ENCODE results near the gene PIGQ.

PIGQ gene

GRCh38 chr16:619476-620100, 49.8 kb downstream of the PIGQ start:
- H3K4me3 ChIP-seq = no peak overlapping the region
- peak overlapping the region in 1 of 21 experiments; percentile 18 for H3K27ac ChIP-seq

DNA sequence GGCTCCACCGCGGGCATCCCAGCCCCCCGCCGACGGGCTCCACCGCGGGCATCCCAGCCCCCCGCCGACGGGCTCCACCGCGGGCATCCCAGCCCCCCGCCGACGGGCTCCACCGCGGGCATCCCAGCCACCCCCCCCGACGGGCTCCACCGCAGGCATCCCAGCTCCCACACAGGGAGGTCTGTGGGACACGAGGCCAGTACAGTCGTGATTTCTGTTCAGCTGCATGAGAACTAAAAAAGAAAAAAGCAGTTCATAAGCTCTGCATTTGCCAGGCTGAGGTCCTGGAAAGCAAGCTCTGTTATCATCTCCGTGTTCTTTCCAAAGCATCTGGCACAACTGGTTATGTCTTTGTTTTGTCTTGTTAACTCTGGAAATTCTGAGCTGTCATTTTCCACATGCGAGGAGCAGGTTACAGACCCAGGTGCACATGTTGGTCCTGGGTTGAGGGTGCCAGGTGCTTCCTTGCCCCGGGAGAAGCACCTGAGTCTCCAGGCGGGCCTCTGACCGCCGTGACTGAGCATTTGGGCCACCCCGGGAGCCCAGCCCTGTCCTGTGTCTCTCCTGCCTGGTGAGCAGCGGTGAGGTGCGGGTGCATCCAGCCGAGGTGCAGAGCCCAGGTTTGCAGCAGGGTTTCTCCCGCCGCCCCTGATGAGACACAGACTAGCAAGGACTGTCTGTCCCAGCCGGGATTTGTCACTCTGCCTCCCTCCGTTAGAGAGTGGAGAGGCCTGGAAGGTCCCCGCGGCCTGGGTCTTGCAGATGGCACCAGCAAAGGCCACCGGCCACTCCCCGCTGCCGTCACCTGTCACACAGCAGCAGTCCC, 51.1 kb downstream of the PIGQ start:
- peak overlapping the region in 6 of 21 experiments; percentile 7 to 52 (median 34) for H3K27ac ChIP-seq
- no peak overlapping the region for H3K4me3 ChIP-seq

GRCh38 chr16:621526-622105, 51.8 kb downstream of the PIGQ start:
- H3K27ac ChIP-seq = peak overlapping the region in 8 of 21 experiments; percentile 7 to 52 (median 34)
- no peak overlapping the region for H3K4me3 ChIP-seq

GRCh38 chr16:622920-623280, 53.1 kb downstream of the PIGQ start:
- Histone ChIP-seq H3K4me3 (no peak overlapping the region), H3K27ac (peak overlapping the region in 8 of 21 experiments; percentile 3 to 56 (median 30))

GRCh38 chr16:624526-625070, 54.8 kb downstream of the PIGQ start:
- Histone ChIP-seq H3K27ac (no peak overlapping the region), H3K4me3 (no peak overlapping the region)

DNA sequence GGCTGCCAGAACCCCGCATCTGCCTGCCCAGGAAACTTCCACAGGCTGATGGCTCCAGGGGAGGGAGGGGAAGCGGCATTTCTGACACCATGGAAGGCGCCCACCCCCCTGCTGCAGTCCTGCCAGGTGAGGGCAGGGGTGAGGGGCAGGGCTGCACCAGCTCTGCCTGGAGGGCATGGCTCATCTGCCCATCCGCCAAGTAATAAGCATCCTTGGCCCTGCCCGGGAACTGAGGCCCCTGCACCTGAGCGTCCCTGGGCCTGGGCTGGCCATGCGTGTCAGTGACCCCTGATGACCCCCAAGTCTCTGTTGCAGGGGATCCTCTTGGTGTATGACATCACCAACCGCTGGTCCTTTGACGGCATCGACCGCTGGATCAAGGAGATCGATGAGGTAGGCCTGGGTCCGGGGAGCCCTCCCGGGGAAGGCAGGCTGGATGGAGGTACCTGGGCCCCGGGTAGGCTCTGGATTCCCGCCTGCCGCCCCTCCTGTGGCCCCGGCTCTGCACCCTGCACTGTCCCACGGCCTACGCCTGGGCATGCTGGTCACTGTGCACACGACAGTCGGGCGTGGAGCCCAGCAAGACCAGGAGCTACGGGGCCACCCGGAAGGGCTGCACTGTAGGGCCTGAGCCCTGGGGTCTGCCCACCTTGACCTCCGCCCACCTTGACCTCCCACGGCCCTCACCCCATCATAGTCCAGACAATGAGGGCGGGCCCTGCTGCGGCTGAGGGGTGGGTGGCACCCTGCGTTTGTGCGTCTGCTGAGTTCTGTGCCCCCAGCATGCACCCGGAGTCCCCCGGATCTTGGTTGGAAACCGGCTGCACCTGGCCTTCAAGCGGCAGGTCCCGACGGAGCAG, 55.6 kb downstream of the PIGQ start:
- Histone ChIP-seq H3K4me3 (no peak overlapping the region), H3K27ac (no peak overlapping the region)

GRCh38 chr16:625977-626765, 56.4 kb downstream of the PIGQ start:
- H3K27ac ChIP-seq = peak overlapping the region in 5 of 21 experiments; percentile 16 to 63 (median 36)
- H3K4me3 ChIP-seq = no peak overlapping the region

DNA sequence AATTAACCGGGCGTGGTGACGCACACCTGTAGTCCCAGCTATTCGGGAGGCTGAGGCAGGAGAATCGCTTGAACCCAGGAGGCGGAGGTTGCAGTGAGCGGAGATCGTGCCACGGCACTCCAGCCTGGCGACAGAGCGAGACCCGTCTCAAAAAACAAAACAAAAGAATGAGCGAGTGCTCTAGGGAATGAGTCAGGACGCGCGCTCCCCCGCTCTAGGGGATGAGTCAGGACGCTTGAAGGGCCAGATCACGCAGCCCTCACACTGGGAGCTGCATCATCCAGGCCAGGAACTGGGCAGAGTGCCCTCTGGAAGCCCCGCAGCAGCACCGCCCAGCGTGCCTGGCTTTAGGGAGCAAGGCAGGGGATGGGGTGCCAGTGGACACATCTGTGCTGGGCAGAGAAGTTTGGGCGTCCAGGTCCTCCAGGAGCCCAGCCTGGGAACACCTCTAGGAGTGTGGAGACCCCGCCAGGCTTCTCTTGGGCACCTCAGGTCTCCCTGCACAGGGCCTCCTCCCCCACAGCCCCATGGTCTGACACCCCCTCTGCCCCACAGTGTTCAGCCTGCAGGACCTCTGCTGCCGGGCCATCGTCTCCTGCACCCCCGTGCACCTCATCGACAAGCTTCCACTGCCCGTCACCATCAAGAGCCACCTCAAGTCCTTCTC, 57.2 kb downstream of the PIGQ start:
- H3K4me3 ChIP-seq = no peak overlapping the region
- H3K27ac ChIP-seq = peak overlapping the region in 4 of 21 experiments; percentile 16 to 63 (median 30)

DNA sequence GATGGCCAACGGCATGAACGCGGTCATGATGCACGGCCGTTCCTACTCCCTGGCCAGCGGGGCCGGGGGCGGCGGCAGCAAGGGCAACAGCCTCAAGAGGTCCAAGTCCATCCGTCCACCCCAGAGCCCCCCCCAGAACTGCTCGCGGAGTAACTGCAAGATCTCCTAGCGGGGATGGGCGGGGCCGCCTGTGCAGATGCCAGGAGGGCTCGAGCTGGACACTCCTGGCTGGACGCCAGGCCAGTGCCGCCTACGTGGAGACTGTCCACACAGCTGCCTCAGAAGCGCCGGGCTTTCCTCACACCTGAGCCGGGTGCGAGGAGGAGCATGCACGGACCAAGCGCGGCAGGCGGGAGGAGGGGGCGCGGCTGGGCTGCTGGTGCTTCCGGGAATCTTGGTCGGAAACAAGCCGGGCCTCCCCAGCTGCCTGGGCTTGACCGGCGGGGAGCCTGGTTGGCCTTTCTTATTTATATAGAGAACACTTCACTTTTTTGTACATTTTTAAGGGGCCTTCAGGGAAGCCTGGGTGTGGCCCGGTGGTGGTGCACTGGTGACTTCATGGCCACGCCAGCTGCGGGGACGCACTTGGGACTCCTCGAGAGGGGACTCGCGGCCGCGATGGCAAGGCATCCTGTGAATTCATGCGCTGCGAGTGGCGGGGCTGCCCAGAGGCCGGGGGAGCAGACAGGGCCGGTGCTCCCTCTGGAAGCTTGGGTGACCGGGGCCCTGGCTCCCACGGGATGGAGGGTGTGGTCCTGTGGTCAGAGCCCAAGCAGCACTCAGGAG, 57.9 kb downstream of the PIGQ start:
- no peak overlapping the region for H3K4me3 ChIP-seq
- H3K27ac ChIP-seq = no peak overlapping the region

DNA sequence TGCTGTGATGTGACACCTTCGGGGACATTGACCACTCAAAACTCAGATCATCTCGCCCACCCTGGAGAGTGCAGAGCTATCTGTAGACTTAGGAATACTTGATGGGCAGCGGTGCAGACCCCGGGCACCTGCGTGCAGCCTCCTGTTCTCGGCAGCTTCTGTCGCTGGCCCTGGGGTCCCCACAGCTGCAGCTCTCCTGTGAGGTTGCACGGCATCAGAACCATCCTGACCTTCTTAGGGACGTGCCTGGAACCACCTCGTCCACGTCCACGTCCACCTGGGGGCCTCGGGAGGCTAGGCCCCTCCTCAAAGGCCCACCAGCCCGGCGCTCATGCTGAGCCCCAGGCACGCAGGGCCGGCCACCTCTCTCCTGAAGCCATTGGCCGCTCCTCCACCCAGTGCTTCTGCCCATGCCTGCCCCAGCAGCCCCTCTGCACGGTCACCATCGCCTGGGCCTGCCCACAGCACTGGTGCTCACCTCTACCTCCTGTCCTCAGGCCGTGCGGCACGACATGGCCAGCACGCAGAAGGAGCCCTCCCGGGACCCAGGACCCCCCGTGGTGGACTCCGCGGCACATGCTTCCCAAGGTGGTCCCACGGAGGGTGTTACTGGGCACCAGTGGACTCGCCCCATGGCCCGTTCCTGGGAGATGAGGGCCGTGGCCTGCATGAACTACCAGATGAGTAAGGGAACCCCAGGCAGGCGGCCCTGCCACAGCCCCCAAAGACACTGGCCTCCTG, 58.7 kb downstream of the PIGQ start:
- no peak overlapping the region for H3K4me3 ChIP-seq
- peak overlapping the region in 1 of 21 experiments; percentile 23 for H3K27ac ChIP-seq

DNA sequence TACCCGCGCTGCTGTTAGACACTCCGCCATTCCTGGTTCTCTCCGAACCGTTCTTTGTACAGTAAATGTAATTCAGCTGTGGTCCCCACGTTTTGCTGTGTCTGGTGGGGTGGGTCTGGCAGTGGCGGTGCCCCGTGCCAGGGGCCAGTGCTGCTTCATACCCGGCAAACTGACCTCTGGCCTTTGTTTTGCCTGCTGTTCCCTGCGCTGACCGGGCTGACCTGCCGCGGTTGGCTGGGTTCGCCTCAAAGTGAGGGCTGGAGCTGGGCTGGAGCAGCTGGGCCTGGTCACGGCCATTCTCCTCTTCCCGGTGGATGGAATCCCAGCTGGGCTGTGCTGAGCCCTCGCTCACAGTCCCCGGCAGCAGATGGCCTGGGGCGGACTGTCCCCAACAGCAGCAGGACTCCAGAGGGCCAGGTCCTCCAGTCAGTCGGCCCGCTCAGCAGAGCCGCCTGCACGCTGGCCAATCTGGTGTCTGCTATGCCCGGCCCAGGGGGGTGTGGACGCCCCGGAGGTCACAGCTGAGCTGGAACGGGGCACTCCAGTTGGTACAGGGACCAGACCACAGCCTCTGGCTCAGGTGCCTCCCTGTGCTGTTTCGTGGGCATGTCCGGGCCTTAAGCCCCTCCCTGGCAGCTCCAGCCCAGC, 59.5 kb downstream of the PIGQ start:
- H3K27ac ChIP-seq = peak overlapping the region in 2 of 21 experiments; percentile 18 to 23
- H3K4me3 ChIP-seq = no peak overlapping the region

- Histone ChIP-seq H3K4me3 (no peak overlapping the region), H3K27ac (peak overlapping the region in 2 of 21 experiments; percentile 18 to 33)
Observed at GRCh38 chr16:629833-630248, 60.1 kb downstream of the PIGQ start.

DNA sequence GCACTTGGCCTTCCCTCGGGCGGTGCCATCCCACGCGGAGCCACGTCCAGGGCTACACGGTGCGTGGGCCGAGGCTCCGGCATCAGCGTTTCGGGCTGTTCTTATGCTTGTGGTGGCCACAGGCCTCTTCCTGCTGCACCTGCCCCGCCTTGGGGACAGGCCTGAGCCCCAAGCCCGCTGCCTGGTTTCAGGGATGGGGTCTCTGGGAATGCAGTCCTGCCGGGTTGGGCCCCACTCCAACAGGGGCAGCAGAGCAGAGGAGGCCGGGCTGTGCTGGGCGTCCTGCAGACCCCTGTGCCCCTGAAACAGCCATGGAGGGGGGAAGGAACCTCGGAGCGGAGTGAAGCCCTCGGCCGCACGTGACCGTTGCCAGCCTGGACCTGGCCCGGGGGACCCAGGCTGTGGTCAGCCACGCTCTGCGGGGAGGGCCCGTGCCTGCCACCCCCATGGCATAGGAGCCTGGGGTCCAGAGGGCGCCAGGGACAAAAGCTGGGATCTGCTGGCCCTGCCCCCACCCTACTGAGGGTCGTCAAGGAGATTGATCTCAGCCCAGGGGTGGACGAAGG, 60.6 kb downstream of the PIGQ start:
- Histone ChIP-seq H3K4me3 (no peak overlapping the region), H3K27ac (peak overlapping the region in 1 of 21 experiments; percentile 33)

GRCh38 chr16:630815-631405, 61.1 kb downstream of the PIGQ start, which contains the start of gene WFIKKN1:
TSS of gene WFIKKN1 (plus strand) at chr16:630985. CDS start at chr16:631254, 269 bp downstream.
- peak within 1 kb of the TSS in 2 of 21 experiments; percentile 18 to 33 for H3K27ac ChIP-seq
- H3K4me3 ChIP-seq = no peak within 1 kb of the TSS

- no peak overlapping the region for H3K27ac ChIP-seq
- no peak overlapping the region for H3K4me3 ChIP-seq
Observed at GRCh38 chr16:631808-632358, 62.1 kb downstream of the PIGQ start.

Measured in skin epidermis (tissue), 12 donors.